Peyer's patch (tissue), 4 donors: ENCODE results near the gene MRPL33.

Experiments
- POLR2A ChIP-seq, 2 donors: fragments of 450-650 bp; IDR thresholded peaks; one replicate each; pipeline ENCODE4 v1.5.1; 2017; ENCODE audit warnings: antibody characterized with exemption in 2 of 2, mild to moderate bottlenecking in 2 of 2, moderate library complexity in 2 of 2
- TF ChIP-seq, protein P1 (sequence below), 6 experiments: fragments of 450-650 bp in 4 of 6; fragments of 200-600 bp in 2 of 6; sonication (generic) in 1 of 6; IDR thresholded peaks; one replicate each; pipeline ENCODE4 v1.5.1; 2017 to 2019; ENCODE audit warnings: antibody characterized with exemption in 6 of 6, mild to moderate bottlenecking in 3 of 6, moderate library complexity in 1 of 6

DNA sequence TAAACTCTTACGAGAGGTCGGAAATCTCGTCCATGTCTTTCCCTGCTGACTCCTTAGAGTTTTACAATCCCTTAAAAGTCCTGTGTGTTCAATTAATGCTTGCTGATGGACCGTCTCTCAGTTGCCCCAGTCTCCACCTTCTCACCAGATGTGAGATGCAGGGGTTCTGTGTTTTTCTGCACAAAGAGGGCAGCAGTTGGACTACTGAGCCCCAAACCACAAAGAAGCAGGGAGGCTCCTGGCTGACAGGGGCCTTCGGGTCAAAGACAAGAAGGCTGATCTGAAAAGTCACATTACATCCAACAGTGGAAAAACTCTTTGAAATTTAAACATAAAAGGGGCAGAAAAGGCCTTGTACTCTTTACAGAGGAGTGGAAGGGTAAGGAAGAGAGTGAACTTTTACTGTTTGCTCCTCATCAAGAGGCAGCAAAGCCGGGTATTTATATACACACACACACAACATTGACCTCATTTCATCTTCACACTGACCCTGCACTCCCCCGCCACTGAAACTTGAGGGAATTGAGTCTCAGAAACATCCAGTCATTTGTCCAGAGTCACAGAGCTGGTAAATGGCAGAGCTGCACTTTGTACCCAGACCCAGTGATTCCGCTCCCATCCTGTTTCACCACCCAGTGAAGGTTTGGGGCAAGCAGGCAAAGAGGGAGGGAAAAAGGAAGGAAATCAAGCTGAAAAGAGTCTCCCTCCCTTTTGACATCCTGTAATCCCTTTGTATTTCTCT is 23.7 kb downstream of the MRPL33 start:
- TF ChIP-seq, protein P1, sequence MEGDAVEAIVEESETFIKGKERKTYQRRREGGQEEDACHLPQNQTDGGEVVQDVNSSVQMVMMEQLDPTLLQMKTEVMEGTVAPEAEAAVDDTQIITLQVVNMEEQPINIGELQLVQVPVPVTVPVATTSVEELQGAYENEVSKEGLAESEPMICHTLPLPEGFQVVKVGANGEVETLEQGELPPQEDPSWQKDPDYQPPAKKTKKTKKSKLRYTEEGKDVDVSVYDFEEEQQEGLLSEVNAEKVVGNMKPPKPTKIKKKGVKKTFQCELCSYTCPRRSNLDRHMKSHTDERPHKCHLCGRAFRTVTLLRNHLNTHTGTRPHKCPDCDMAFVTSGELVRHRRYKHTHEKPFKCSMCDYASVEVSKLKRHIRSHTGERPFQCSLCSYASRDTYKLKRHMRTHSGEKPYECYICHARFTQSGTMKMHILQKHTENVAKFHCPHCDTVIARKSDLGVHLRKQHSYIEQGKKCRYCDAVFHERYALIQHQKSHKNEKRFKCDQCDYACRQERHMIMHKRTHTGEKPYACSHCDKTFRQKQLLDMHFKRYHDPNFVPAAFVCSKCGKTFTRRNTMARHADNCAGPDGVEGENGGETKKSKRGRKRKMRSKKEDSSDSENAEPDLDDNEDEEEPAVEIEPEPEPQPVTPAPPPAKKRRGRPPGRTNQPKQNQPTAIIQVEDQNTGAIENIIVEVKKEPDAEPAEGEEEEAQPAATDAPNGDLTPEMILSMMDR (IDR thresholded peaks at IDR 0.05): no peak
- no peak for TF ChIP-seq POLR2A (IDR thresholded peaks at IDR 0.05)
